ENCODE data around the gene ANKRD63. TPM values are rescaled to one million over a fixed set of nuclear protein-coding genes. Genes with fewer than 3 reads are reported as not detected.

The ANKRD63 gene
- total RNA-seq, 8 experiments from 2014 or later: 0.17 to 0.66 (median 0.27) TPM; not detected in 5

DNA sequence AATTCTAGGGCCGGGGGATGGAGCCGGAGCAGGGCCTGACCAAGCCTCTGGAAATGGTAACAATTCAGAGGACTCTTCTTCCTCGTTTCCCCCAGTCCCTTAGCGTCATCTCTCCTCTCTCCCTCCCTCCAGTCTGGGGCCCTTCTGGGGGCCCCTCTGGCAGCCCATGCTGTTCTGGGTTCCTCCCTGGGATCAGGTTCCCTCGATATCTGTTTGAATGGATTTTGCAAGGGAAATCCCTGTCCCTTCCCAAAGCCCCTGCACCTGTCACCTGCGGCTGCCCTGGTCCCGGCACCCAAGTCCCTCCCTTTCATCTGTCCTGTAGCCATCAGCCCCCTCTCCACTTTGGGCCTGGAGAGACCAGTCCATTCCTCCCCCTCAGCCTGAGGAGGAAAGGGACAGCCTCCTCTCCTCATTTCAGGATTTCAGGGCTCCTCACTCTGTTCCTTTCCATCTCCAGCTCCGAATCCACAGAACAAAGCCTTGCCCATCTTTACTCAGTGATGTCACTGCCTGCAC is 26.5 kb upstream of the ANKRD63 start:
- in situ Hi-C loops (cut with MboI; ENCODE audit: low pct_unique_long_range_greater_than_20kb in 2 of 9, low sequenced_read_pairs in 9 of 9, unreplicated experiment in 9 of 9): no loop called here
- ATAC-seq (replicated peaks in 6 of 8): no peak
- Histone ChIP-seq H3K4me1 (replicated peaks in 1 of 2) (peaks cover 18 to 33% of the 10 kb centered on the region in 2 donors), H3K4me3 (no peak overlapping the region), H3K27ac (no peak overlapping the region)
- WGBS, 10 experiments: 65 to 100% (median 84%) methylated on average over 1 to 7 of the region's 8 CpGs; no CpG with 5 or more reads in 2 of the 10 experiments

DNA sequence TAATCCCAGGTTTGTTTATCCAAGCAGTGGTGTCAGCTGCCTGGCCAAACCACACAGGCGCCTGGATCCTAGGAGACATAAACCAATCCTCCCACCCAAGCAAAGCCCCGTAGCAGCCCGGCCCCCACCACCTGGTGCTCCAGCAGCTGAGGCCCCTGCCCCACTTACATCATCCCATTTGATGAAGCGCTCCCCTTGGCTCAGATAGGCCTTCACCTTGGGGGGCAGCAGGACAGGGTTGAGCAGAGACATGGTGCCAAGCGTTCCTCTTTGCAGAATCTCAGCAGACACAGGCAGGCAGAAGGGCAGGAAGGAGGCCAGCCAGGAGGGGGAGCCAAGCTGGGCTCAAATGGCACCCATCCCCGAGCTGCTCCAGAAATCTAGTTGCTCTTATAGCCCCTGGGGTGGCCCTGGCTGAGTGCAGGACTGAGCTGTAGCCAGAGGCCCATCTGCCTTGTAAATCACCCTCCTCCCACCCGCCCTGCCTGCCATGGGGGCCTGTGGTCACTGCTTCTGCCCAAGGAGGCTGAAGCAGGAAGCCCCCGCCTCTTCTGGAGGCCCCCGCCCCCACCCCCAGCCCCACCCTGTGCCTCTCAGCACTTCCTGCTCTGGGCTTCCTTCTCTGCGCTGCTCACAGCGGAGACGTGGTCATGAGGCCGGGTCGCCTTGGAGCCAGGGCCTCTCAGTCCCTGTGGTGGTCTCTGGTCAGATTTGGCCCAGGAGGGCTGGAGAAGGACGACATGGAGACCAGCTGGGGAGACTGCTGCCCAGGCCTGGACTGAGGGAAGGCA is 24.8 kb upstream of the ANKRD63 start, which contains the start of gene PLCB2:
PLCB2 (minus strand) TSS at position 515 of the 791 bp plus-strand sequence; CDS start at position 252, 263 bp downstream.
- 60 to 93% (median 60%) methylated on average over 1 to 2 of the region's 15 CpGs; no CpG with 5 or more reads in 7 of the 10 experiments for WGBS, 10 experiments
- H3K4me1 ChIP-seq (replicated peaks in 1 of 2): peaks cover 18 to 29% of the 10 kb centered on the region in 2 donors
- peak in 7 of 8 experiments; percentile 37 to 76 (median 67) for ATAC-seq (replicated peaks in 6 of 8)
- no peak within 1 kb of the TSS for H3K4me3 ChIP-seq
- H3K27ac ChIP-seq: peak within 1 kb of the TSS in 1 of 2 donors; percentile 49
- in situ Hi-C loops (cut with MboI; ENCODE audit: low pct_unique_long_range_greater_than_20kb in 2 of 9, low sequenced_read_pairs in 9 of 9, unreplicated experiment in 9 of 9): no loop called here

DNA sequence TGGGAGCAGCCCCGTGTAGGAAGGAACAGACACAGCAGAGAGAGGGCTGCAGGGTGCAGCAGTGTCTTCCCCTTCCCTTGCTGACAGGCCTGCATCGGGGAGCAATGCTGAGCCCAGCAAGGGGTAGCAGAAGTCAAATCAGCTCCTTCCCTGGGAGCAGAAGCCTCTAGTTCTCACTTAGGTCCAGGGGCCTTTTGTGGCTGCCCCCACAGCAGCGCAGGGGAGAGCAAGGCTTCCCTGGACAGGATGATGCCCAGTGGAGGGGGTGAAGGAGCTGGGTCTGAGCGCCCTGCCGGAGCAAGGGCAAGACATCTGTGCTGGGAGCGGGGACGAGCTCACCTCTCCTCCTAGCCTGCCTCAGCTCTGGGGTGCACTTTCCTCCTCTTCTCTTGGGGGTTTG is 24.0 kb upstream of the ANKRD63 start:
- Histone ChIP-seq H3K4me3 (no peak overlapping the region), H3K27ac (no peak overlapping the region), H3K4me1 (replicated peaks in 1 of 2) (peaks cover 18 to 29% of the 10 kb centered on the region in 2 donors)
- peak in 5 of 8 experiments; percentile 7 to 18 (median 9) for ATAC-seq (replicated peaks in 6 of 8)
- in situ Hi-C loops (cut with MboI; ENCODE audit: low pct_unique_long_range_greater_than_20kb in 2 of 9, low sequenced_read_pairs in 9 of 9, unreplicated experiment in 9 of 9): no loop called here
- 34 to 80% (median 53%) methylated on average over 1 to 3 of the region's 7 CpGs; no CpG with 5 or more reads in 7 of the 10 experiments for WGBS, 10 experiments

DNA sequence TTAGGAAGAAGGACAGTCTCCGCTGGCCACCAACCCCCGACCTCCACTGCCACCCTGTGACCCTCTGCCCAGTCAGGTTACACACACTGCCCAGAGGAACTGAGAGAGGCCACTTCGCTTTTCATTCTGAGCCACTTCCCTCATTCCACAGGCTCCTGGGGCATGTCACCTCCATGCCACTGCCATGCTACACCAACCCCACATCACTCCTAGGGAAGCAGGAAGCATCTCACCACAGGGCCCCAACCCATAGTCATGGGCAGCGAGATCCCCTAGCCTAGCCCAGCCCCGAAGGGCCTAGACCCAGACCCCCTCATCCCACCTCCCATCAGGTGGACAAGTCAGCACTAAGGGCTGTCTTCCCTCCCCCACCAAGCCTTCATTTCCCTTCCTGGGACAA is 23.5 kb upstream of the ANKRD63 start:
- in situ Hi-C loops (cut with MboI; ENCODE audit: low pct_unique_long_range_greater_than_20kb in 2 of 9, low sequenced_read_pairs in 9 of 9, unreplicated experiment in 9 of 9): no loop called here

DNA sequence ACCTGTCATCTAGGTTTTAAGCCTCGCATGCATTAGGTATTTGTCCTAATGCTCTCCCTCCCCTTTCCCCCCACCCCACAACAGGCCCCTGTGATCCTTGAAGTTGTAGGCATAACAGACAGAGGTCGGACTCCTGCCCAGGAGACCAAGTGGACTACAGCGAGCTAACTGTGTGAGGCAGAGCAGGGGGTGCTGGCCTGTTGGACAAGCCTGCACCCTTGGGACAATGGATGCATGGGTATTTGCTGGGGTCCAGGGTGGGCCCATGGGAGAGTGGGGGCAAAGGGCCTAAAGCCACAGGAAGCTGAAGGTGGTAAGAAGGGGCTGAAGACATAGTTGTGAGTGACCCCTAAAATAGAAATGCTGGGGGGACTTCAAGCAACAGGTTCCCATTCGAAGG is 22.4 kb upstream of the ANKRD63 start:
- WGBS, 10 experiments: 0 to 100% (median 79%) methylated on average over 1 to 2 of the region's 4 CpGs; no CpG with 5 or more reads in 5 of the 10 experiments
- ATAC-seq (replicated peaks in 6 of 8): no peak
- H3K27ac ChIP-seq: no peak overlapping the region
- no peak overlapping the region for H3K4me3 ChIP-seq
- H3K4me1 ChIP-seq (replicated peaks in 1 of 2): peaks cover 18 to 35% of the 10 kb centered on the region in 2 donors
- in situ Hi-C loops (cut with MboI; ENCODE audit: low pct_unique_long_range_greater_than_20kb in 2 of 9, low sequenced_read_pairs in 9 of 9, unreplicated experiment in 9 of 9): no loop called here

More for the DNA sequence above, 23.5 kb upstream of the ANKRD63 start:
- no peak overlapping the region for H3K27ac ChIP-seq
- H3K4me3 ChIP-seq: no peak overlapping the region
- peaks cover 18 to 34% of the 10 kb centered on the region in 2 donors for H3K4me1 ChIP-seq (replicated peaks in 1 of 2)
- ATAC-seq (replicated peaks in 6 of 8): no peak
- WGBS, 10 experiments: 71 to 92% (median 80%) methylated on average over 1 to 2 of the region's 5 CpGs; no CpG with 5 or more reads in 7 of the 10 experiments

DNA sequence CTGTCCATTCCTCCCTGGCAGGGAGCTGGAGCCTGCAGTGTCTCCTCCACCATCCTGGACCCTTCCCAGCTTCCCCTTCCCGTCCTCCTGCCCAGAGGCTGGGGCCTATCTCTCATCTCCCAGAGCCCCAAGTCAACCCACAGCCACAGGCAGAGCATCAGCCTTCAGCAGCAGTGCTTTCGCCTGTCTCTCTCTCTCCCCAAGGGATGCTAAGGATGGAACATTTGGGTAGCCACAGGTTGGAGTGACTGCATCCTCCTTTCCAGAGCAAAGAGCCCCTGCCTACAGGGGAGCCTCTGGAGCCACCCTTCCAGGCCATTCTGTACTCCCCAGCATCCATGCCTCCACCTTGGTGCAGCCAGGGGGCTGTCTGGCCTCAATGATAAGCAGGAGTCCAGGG is 20.7 kb upstream of the ANKRD63 start:
- 36% methylated on average over 1 of the region's 2 CpGs; no CpG with 5 or more reads in 9 of the 10 experiments for WGBS, 10 experiments
- Histone ChIP-seq H3K4me3 (no peak overlapping the region), H3K4me1 (replicated peaks in 1 of 2) (peaks cover 12 to 25% of the 10 kb centered on the region in 2 donors), H3K27ac (no peak overlapping the region)
- in situ Hi-C loops (cut with MboI; ENCODE audit: low pct_unique_long_range_greater_than_20kb in 2 of 9, low sequenced_read_pairs in 9 of 9, unreplicated experiment in 9 of 9): no loop called here
- ATAC-seq (replicated peaks in 6 of 8): no peak

DNA sequence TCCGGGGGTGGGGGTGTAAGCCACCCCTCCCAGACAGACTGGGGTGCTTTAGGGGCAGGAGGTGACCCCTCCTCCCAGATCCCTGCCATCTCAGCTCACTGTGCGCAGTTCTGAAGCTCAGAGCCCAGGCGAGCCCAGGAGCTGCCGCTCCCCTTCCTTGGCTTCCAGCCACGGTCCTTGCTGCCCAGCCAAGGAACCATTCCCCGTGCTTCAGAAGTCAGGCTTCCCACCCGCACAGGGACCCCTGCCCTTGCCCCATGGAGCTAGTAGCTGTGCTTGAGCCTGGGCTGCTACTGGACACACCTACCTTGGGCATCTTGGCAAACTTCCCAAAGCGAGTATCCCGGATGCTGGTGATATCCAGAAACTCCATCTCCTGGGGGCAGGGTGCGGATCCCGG is 20.1 kb upstream of the ANKRD63 start:
- WGBS, 10 experiments: 20 to 100% (median 96%) methylated on average over 1 to 5 of the region's 11 CpGs; no CpG with 5 or more reads in 4 of the 10 experiments
- H3K27ac ChIP-seq: no peak overlapping the region
- no peak overlapping the region for H3K4me3 ChIP-seq
- ATAC-seq (replicated peaks in 6 of 8): no peak
- in situ Hi-C loops (cut with MboI; ENCODE audit: low pct_unique_long_range_greater_than_20kb in 2 of 9, low sequenced_read_pairs in 9 of 9, unreplicated experiment in 9 of 9): no loop called here
- H3K4me1 ChIP-seq (replicated peaks in 1 of 2): peaks cover 12 to 21% of the 10 kb centered on the region in 2 donors

DNA sequence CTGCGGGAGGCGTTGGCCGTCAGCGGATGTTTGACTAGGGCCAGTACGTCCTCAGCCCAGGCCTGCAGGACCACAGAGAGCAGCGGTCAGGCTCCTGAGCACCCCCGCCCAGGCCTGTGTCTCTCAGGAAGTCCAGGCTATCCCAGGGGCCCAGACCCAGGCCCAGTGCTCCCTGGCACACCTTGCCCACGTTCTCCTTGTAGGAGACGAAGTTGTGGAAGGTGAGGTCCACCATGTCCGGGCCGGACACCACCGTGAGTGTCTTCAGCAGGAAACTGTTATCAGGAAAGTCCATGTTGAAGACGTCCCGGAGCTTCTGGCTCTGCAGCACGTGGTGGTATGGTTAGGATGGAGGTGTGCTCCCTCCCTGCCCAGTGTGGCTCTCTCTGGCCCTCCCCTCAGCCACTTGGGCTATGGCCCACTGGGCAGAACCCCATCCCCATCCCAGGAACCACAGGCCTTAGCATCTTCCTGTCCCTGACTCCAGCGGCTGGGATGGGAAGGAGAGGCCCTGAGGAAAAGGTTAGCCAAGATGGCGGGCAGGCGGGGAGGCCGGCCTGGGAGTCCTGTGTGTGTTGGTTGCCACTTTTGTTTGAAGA is 19.5 kb upstream of the ANKRD63 start:
- ATAC-seq (replicated peaks in 6 of 8): no peak
- peaks cover 8 to 16% of the 10 kb centered on the region in 2 donors for H3K4me1 ChIP-seq (replicated peaks in 1 of 2)
- WGBS, 10 experiments: 0 to 93% (median 70%) methylated on average over 1 to 6 of the region's 19 CpGs; no CpG with 5 or more reads in 5 of the 10 experiments

DNA sequence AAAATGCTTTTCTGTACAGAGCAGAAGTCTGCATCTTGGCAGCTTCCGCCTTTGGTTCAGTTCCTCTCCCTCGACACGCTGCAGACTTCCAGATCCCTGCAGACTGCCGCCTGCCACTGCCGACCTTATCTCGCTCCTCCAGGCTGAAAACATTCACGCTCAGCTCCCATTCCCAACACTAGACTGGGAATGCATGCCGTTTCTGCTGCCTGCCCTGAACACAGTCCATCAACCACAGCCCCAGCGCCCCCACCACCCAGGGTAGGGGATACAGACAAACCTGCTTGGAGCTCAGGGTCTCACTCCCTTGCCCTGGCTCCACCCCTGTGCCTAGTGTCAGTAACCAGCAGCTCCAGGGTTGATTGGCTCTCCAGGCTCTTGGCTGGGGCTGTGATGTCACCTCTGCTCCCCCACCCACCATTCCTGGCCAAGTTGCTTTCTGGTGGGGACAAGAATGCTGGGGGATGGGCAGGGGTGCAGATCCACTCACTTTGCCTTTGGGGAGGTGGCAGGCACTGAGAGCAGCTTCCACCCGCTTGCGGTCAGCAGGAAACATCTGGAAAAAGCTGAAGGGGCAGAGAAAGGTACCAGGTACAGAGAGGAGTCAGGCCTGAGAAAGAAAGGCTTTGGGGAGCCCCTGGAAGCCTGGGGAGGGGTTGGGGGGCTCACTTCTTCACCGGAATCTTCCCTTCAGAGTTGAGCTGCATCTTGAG is 18.8 kb upstream of the ANKRD63 start:
- ATAC-seq (replicated peaks in 6 of 8): peak in 4 of 8 experiments; percentile 37 to 50 (median 44)

More for the DNA sequence above, 19.5 kb upstream of the ANKRD63 start:
- Histone ChIP-seq H3K4me3 (no peak overlapping the region), H3K27ac (no peak overlapping the region)
- in situ Hi-C loops (cut with MboI; ENCODE audit: low pct_unique_long_range_greater_than_20kb in 2 of 9, low sequenced_read_pairs in 9 of 9, unreplicated experiment in 9 of 9): no loop called here

DNA sequence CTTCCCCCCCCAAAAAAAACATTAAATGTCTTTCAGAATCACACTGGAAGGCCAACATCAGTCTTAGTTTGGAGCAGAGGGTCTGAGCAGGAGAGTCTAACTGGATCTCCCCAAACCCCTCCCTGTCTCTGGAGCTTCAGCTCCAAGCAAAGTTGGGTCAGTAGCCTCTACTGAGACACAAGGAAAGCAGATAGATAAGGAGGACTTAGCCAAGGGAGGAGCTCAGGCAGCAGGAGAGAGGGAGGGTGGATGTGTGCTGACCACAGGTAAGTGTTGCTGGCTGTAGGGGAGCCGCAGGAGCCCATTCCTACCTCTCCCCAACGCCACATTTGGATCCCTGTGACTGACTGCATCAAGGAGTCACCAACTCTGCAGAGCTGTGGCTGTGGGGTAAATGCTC is 17.9 kb upstream of the ANKRD63 start:
- 14 to 90% methylated on average over 1 to 2 of the region's 2 CpGs; no CpG with 5 or more reads in 8 of the 10 experiments for WGBS, 10 experiments
- ATAC-seq (replicated peaks in 6 of 8): no peak
- H3K4me1 ChIP-seq (replicated peaks in 1 of 2): peaks cover 0 to 11% of the 10 kb centered on the region in 2 donors
- H3K4me3 ChIP-seq: no peak overlapping the region
- in situ Hi-C loops (cut with MboI; ENCODE audit: low pct_unique_long_range_greater_than_20kb in 2 of 9, low sequenced_read_pairs in 9 of 9, unreplicated experiment in 9 of 9): no loop called here
- no peak overlapping the region for H3K27ac ChIP-seq

More for the DNA sequence above, 18.8 kb upstream of the ANKRD63 start:
- in situ Hi-C loops (cut with MboI; ENCODE audit: low pct_unique_long_range_greater_than_20kb in 2 of 9, low sequenced_read_pairs in 9 of 9, unreplicated experiment in 9 of 9): no loop called here
- 40 to 100% (median 65%) methylated on average over 1 to 8 of the region's 12 CpGs; no CpG with 5 or more reads in 2 of the 10 experiments for WGBS, 10 experiments
- Histone ChIP-seq H3K27ac (no peak overlapping the region), H3K4me1 (replicated peaks in 1 of 2) (peaks cover under 1 to 8% of the 10 kb centered on the region in 2 donors), H3K4me3 (no peak overlapping the region)

DNA sequence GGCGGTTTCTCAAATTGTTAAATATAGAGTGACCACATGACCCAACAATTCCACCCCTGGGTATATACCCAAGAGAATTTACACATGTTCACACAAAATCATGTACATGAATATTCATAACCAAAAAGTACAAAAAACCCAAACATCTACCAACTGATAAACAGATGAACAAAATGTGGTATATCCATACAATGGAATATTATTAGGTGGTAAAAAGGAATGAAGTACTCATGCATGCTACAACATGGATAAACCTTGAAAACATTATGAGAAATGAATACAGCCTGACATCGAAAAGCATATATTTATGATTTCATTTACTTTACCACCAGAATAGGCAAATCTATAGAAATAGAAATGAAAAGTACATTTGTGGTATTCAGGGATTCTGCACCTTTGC is 17.5 kb upstream of the ANKRD63 start:
- WGBS, 10 experiments: 20 to 100% (median 90%) methylated on average over 1 to 2 of the region's 2 CpGs

DNA sequence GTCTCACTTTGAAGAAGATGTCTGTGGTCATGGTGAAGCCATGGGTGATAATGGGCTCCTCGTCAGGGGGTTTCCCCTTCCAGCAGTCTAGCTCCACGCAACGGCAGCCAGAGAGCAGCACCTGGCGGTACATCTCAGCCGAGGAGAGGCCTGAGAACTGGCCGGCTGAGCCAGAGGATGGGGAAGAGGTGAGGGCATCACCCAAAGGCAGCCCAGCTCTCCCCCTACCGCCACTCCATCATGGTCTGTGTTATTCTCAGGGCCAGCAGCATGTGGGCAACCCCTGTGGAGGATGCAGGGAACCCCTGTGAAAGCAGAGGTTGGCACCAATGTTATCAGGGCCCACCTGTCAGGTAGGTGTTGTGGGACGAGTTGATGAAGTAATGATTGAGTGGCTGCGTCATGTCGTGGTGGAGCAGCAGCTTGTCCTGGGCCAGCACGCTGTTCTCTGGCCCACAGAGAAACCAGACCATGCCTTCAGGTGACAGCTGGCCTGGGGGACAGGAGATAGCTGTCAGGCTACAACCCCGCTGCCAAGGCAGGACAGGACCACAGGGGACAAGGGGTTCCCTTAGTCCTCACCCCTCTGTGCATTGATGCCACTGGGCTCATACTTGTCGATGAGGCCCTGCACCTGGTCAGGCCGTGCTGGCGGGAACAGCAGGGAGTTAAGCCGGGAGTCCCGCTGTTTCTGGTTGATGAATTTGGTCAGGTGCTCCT is 15.5 kb upstream of the ANKRD63 start:
- no peak overlapping the region for H3K4me3 ChIP-seq
- H3K4me1 ChIP-seq (replicated peaks in 1 of 2): peaks cover 14 to 29% of the 10 kb centered on the region in 2 donors
- in situ Hi-C loops (cut with MboI; ENCODE audit: low pct_unique_long_range_greater_than_20kb in 2 of 9, low sequenced_read_pairs in 9 of 9, unreplicated experiment in 9 of 9): no loop called here
- 80 to 100% (median 88%) methylated on average over 1 to 7 of the region's 17 CpGs; no CpG with 5 or more reads in 4 of the 10 experiments for WGBS, 10 experiments
- H3K27ac ChIP-seq: no peak overlapping the region
- no peak for ATAC-seq (replicated peaks in 6 of 8)

More for the DNA sequence above, 17.5 kb upstream of the ANKRD63 start:
- in situ Hi-C loops (cut with MboI; ENCODE audit: low pct_unique_long_range_greater_than_20kb in 2 of 9, low sequenced_read_pairs in 9 of 9, unreplicated experiment in 9 of 9): no loop called here
- ATAC-seq (replicated peaks in 6 of 8): no peak
- Histone ChIP-seq H3K27ac (no peak overlapping the region), H3K4me3 (no peak overlapping the region), H3K4me1 (replicated peaks in 1 of 2) (peaks cover 0 to 14% of the 10 kb centered on the region in 2 donors)
